Activated naive CD4-positive, alpha-beta T cell treated with anti-CD3 and anti-CD28 coated beads, Interleukin-2, amount 50 U/mL, for 16 hours (primary cell): ENCODE results near the gene OSM.

Experiments
- DNase-seq: peaks from one replicate; pipeline ENCODE4 v3.0.0-alpha.2; 2020

Gene OSM

GRCh38 chr22:30284172-30284571 is 17.5 kb upstream of the OSM start:
- no peak for DNase-seq

- DNase-seq: no peak
These were observed 16.7 kb upstream of the OSM start for GRCh38 chr22:30283342-30283741.

GRCh38 chr22:30282616-30283046 is 16.0 kb upstream of the OSM start:
- DNase-seq: no peak

GRCh38 chr22:30280505-30280904 is 13.9 kb upstream of the OSM start:
- no peak for DNase-seq

GRCh38 chr22:30279932-30280331 is 13.3 kb upstream of the OSM start:
- DNase-seq: no peak

- no peak for DNase-seq
These were observed 12.6 kb upstream of the OSM start for GRCh38 chr22:30279046-30279788.

GRCh38 chr22:30277547-30278344 is 11.1 kb upstream of the OSM start:
- DNase-seq: no peak

GRCh38 chr22:30276039-30276438 is 9.4 kb upstream of the OSM start:
- DNase-seq: no peak

GRCh38 chr22:30275625-30276024 is 9.0 kb upstream of the OSM start:
- DNase-seq: no peak

GRCh38 chr22:30274437-30274812 is 7.8 kb upstream of the OSM start:
- DNase-seq: no peak

GRCh38 chr22:30273711-30274436 is 7.2 kb upstream of the OSM start:
- no peak for DNase-seq

GRCh38 chr22:30272781-30273601 is 6.3 kb upstream of the OSM start:
- DNase-seq: no peak

GRCh38 chr22:30270832-30271231 is 4.2 kb upstream of the OSM start:
- DNase-seq: no peak

GRCh38 chr22:30268331-30268730 is 1.7 kb upstream of the OSM start:
- DNase-seq: no peak

GRCh38 chr22:30267382-30268302 is 991 bp upstream of the OSM start:
- peak; percentile 49 for DNase-seq

- peak; percentile 90 for DNase-seq
These were observed 717 bp downstream of the OSM start for GRCh38 chr22:30265823-30266444.

GRCh38 chr22:30265131-30265720 is 1.4 kb downstream of the OSM start:
- DNase-seq: no peak

- DNase-seq: no peak
These were observed 2.8 kb downstream of the OSM start for GRCh38 chr22:30263883-30264282.

GRCh38 chr22:30262917-30263741 is 3.5 kb downstream of the OSM start:
- peak; percentile 81 for DNase-seq

- DNase-seq: no peak
These were observed 4.5 kb downstream of the OSM start for GRCh38 chr22:30262112-30262511.
